GM12891 (cell line): Measurements from ENCODE around the gene NAALADL2.

Experiments used
- POLR2A ChIP-seq: IDR thresholded peaks from 2 replicates; pipeline ENCODE4 v1.6.1; 2011; ENCODE audit warnings: low read depth, low read length, control low read depth
- POLR2AphosphoS5 ChIP-seq: IDR thresholded peaks from 2 replicates; pipeline ENCODE4 v1.6.1; 2011; ENCODE audit warnings: low read depth, low read length, control low read depth
- SPI1 ChIP-seq: IDR thresholded peaks from 2 replicates; pipeline ENCODE4 v1.6.1; 2011; ENCODE audit warnings: low read depth, low read length, control low read depth

GRCh38 chr3:175601521-175601920 is 742.4 kb downstream of the NAALADL2 start:
- no peak for TF ChIP-seq POLR2AphosphoS5
- TF ChIP-seq POLR2A: no peak
- TF ChIP-seq SPI1: no peak
